GM18505 (cell line): ENCODE measurements around the gene WNT9A.
"Not testable (repeated sequence)": the region's sequence is repeated elsewhere in the genome, so short reads cannot be mapped to it uniquely, and the experiment has no call there.

Experiments
- ATAC-seq: cut with Tn5 transposase; IDR thresholded peaks from one replicate; pipeline ENCODE4 v1.9.1; 2021; ENCODE audit not compliant: unreplicated experiment
- POLR2A ChIP-seq: IDR thresholded peaks from 4 replicates; pipeline ENCODE4 v1.6.1; 2011; ENCODE audit warnings: borderline replicate concordance; ENCODE audit not compliant: insufficient read depth, insufficient read length; ENCODE audit errors: extremely low read depth

WNT9A gene

GRCh38 chr1:227886503-227886961, 61.2 kb downstream of the WNT9A start:
- no peak for ATAC-seq
- no peak for TF ChIP-seq POLR2A

- no peak for ATAC-seq
- TF ChIP-seq POLR2A: no peak
These were observed 61.9 kb downstream of the WNT9A start for GRCh38 chr1:227885648-227886502.

DNA sequence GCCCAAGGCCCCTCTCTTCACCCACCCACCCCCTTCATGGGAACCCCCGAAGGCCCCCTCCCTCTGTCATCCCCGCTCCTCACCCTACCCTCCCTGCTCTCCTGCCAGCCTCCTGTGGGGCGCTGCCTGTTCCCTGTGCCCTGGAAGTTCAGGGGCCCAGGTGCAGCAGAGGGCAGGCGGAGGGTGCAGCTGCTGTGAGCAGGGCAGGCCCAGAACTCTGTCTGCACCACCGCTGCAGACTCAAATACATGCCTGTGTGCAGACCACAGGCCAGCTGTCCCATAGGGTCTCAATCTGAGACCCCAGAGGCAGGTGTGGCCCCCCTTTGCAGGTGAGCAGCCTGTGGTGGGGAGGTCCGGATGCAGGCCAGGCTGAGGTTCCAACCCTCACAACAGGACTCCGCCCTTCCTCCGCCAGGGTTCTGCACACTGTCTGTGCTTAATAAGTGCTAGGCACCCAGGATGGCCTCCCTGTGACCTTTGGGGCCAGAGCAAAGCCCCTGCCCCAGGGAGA, 62.5 kb downstream of the WNT9A start:
- TF ChIP-seq POLR2A: no peak
- ATAC-seq: no peak

DNA sequence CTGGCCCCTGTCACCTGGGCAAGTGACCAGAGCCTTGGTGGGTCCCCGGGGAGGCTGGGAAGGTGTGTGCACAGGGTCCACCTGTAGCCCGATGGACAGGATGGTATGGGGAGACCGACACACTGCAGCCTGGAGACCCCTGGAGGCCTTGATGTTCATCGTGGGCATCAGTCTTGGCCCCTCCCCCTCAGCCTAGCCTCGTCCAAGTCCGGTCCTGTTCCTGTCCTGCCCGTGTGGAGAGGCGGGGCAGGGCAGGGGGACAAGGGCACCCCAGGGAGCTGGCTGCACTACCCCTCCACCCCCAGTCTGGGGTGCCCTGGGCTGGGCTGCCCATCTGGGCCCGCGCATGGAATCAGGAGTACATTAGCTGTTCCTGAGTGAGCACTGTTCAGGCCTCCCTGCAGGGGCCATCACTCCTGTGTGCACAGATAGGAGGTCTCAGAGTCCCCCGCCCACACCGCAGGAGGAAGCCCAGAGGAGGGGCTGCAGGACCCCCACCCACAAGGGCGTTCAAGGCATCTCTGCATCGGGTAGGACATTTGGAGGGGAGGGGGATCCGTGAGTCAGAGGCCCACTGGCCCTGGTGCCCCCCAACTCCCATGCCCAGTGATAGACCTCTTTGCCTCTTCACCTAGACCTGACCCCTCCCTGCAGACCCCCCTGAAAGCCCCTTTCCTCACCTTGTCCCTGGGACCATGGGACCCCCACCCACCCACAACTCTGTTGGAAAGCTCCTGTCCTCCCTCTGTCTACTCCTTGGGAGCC, 63.2 kb downstream of the WNT9A start:
- no peak for TF ChIP-seq POLR2A
- ATAC-seq: no peak

GRCh38 chr1:227883641-227884301, 64.0 kb downstream of the WNT9A start:
- no peak for ATAC-seq
- TF ChIP-seq POLR2A: no peak

- ATAC-seq: no peak
- TF ChIP-seq POLR2A: no peak
These were observed 64.6 kb downstream of the WNT9A start for GRCh38 chr1:227883073-227883520.

GRCh38 chr1:227880342-227880924, 67.3 kb downstream of the WNT9A start:
- TF ChIP-seq POLR2A: no peak
- no peak for ATAC-seq

- ATAC-seq: not testable (repeated sequence)
These were observed 69.9 kb downstream of the WNT9A start for GRCh38 chr1:227877810-227878209.

DNA sequence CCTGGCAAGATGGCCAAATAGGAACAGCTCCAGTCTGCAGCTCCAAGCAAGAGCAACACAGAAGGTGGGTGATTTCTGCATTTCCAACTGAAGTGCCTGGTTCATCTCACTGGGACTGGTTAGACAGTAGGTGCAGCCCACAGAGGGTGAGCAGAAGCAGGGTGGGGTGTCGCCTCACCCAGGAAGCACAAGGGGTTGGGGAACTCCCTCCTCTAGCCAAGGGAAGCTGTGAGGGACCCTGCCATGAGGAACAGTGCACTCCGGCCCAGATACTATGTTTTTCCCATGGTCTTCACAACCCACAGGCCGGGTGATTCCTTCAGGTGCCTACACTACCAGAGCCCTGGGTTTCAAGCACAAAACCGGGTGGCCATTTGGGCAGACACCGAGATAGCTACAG, 75.8 kb downstream of the WNT9A start:
- ATAC-seq: not testable (repeated sequence)

- TF ChIP-seq POLR2A: no peak
- ATAC-seq: no peak
These were observed 77.4 kb downstream of the WNT9A start for GRCh38 chr1:227870366-227870765.

DNA sequence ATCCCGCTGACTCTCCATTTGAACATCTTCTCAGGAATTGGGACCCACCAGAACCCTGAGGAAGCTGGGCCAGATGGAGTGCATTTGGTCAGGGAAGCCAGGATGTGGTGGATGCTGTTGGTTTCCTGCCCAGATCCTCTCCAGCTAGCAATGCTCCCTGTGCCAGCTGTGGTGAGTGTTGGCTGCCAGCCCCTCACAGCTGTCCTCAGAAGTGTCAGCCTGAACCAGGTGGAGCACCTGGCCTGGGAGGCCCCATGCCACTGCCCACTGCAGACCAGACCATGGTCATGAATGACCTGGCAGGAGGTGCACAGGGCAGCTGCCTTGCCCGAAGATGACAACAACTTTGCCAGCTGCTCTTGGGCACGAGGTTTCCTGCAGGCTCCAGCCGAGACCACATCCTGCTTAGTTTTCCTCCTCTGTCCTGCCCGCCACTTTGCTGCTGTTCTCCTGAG, 77.9 kb downstream of the WNT9A start:
- no peak for TF ChIP-seq POLR2A
- ATAC-seq: no peak

DNA sequence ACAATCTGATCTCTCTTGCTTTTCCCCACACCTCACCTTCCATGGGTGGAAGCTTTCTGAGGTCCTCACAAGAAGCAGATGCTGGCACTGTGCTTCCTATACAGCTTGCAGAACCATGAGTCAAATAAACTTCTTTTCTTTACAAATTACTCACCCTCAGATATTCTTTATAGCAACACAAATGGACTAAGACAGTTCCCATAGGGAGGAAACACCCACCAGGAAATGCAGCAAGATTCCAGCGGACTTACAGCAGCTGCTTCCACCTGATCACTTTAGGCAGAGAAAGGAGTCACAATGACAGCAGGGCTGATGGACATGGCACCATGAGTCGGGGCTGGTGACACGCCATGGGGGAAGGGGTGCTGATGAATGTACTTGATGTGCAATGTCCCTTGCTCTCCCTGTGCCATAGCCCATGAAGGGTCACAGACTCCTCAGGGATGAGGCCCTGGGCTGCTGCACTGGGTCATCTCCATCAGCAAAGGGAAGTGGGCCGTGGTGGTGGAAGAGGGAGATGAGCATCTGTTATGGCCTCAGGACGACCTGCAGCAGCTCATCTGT, 78.4 kb downstream of the WNT9A start:
- TF ChIP-seq POLR2A: no peak
- ATAC-seq: no peak
